ENCODE measurements around the gene ACSS3. TPM values are rescaled to one million over a fixed set of nuclear protein-coding genes. Genes with fewer than 3 reads are reported as not detected.
A peak's percentile ranks its signal among the peaks of the same experiment; 100 is the strongest.

ACSS3 gene
- polyA plus RNA-seq, 1 donor = 6.0 TPM

DNA sequence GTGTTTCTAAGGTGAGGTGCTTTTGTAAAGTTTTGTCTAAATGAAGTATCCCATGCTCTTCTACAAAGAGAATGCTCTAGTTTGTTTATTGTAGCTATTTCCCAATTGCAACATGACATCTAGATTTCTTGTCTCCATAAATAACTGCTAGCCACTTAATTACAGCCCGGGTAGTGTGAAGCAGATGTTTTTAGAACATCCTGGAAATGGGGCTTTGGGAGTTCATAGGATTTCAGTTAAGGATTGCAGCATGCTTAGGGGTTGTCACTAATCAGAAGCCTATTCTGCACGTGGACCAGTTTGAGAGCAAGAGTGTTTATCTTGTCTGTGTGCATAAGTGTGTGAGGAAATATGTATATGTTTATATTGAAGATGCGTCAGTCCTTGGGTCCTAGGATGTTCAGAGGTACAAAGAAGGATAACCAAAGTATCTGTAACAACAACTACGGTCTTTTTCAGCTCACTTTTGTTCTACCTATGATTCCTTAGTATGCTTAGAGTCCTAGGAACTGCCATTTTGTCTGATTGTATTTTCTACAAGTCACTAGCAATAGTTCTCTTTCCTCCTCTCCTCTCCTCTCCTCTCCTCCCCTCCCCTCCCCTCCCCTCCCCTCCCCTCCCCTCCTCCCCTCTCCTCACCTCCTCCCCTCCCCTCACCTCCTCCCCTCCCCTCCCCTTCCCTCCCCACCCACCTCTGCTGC, 135.3 kb downstream of the ACSS3 start:
- Histone ChIP-seq H3K36me3 (ENCODE audit: control insufficient read depth, insufficient read depth, low read length) (no peaks in the 10 kb centered on the region), H3K4me3 (ENCODE audit: low read length) (no peak overlapping the region), H3K4me1 (ENCODE audit: control insufficient read depth, insufficient read depth, low read length) (peaks cover 9% of the 10 kb centered on the region), H3K27me3 (ENCODE audit: control insufficient read depth, insufficient read depth, low read length) (no peaks in the 10 kb centered on the region), H3K9me3 (ENCODE audit: control insufficient read depth, low read depth, low read length) (no peaks in the 10 kb centered on the region), H3K27ac (ENCODE audit: low read length) (no peak overlapping the region)
- 90% methylated on average over 2 of the region's 4 CpGs for WGBS (ENCODE audit: insufficient coverage, low lambda C conversion rate)
- DNase-seq = no peak

GRCh38 chr12:81216739-81217138, 138.9 kb downstream of the ACSS3 start:
- Histone ChIP-seq H3K36me3 (ENCODE audit: control insufficient read depth, insufficient read depth, low read length) (no peaks in the 10 kb centered on the region), H3K27ac (ENCODE audit: low read length) (no peak overlapping the region), H3K4me3 (ENCODE audit: low read length) (no peak overlapping the region), H3K9me3 (ENCODE audit: control insufficient read depth, low read depth, low read length) (no peaks in the 10 kb centered on the region), H3K4me1 (ENCODE audit: control insufficient read depth, insufficient read depth, low read length) (no peaks in the 10 kb centered on the region), H3K27me3 (ENCODE audit: control insufficient read depth, insufficient read depth, low read length) (no peaks in the 10 kb centered on the region)
- no peak for DNase-seq
- no CpG with 5 or more reads among the region's 3 CpGs for WGBS (ENCODE audit: insufficient coverage, low lambda C conversion rate)

DNA sequence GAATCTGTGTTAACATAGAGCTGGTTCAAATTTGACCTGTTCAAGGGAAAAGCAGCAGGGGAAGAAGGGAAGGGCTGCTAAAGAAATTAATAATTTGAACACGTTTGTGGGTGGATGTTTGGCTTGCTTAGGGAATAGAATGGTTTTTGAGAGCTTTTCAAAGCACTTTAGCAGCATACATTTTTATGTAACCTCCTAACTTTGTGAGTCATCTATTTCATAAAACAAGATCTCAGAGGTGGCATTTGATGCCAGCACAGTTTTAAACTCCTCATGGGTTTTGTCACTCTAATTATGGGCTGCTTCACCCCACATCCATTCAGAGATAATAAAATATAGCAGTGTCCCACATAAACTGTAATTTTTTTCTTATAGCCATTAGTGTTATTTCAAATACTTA, 143.8 kb downstream of the ACSS3 start:
- Histone ChIP-seq H3K27ac (ENCODE audit: low read length) (no peak overlapping the region), H3K27me3 (ENCODE audit: control insufficient read depth, insufficient read depth, low read length) (no peaks in the 10 kb centered on the region), H3K4me1 (ENCODE audit: control insufficient read depth, insufficient read depth, low read length) (no peaks in the 10 kb centered on the region), H3K36me3 (ENCODE audit: control insufficient read depth, insufficient read depth, low read length) (no peaks in the 10 kb centered on the region), H3K9me3 (ENCODE audit: control insufficient read depth, low read depth, low read length) (no peaks in the 10 kb centered on the region), H3K4me3 (ENCODE audit: low read length) (no peak overlapping the region)
- WGBS (ENCODE audit: insufficient coverage, low lambda C conversion rate) = no CpG with 5 or more reads among the region's 1 CpG
- no peak for DNase-seq

DNA sequence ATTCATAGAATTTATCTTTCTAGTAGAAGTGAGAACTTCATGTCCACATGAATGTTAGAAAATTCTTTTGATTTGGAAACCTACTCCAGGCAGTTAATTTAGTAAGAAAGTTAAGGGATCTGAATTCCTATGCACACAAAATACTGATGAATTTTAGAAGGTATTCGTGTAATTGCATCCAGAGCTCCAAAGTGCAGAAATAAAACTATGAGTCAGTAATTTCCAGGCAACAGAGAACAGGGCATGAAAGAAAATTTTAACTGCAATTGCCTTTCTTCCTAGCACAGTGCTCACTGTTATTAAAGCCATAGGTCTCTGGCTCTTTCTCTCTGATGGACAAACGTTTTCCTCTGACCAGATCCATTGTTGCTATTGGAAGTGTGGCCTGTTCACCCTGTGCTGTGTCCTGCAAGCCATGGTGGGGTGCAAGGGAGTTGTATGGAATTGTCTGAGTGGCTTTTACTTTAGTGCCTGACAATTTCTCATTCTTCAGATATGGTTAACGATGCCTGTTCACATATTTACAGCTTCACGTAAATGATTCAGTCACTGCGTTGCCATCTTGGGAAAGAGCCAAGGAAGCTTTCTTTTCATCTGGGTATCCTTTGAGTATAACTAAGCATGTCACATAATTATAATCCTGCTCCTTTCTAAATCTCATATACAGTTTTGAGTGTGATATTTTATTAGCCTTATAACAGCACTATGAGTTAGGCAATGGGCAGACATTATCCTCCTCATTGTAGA, 145.1 kb downstream of the ACSS3 start:
- Histone ChIP-seq H3K36me3 (ENCODE audit: control insufficient read depth, insufficient read depth, low read length) (no peaks in the 10 kb centered on the region), H3K27me3 (ENCODE audit: control insufficient read depth, insufficient read depth, low read length) (no peaks in the 10 kb centered on the region), H3K27ac (ENCODE audit: low read length) (no peak overlapping the region), H3K4me3 (ENCODE audit: low read length) (no peak overlapping the region), H3K4me1 (ENCODE audit: control insufficient read depth, insufficient read depth, low read length) (no peaks in the 10 kb centered on the region), H3K9me3 (ENCODE audit: control insufficient read depth, low read depth, low read length) (no peaks in the 10 kb centered on the region)
- no peak for DNase-seq
- WGBS (ENCODE audit: insufficient coverage, low lambda C conversion rate) = 94% methylated on average over 4 of the region's 5 CpGs

DNA sequence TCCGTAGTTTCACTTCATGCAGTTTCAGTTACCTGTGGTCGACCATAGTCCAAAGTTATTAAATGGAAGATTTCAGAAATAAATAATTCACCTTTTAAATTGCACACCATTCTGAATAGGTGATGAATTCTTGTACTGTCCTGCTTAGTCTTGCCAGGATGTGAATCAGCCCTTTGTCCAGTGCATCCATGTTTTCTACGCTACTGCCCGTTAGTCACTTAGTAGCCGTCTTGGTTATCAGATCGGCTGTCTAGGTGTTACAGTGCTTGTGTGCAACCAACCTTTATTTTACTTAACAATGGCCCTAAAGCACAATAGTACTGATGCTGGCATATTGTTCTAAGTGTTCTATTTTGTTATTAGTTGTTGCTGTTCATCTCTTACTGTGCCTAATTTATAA, 146.7 kb downstream of the ACSS3 start:
- Histone ChIP-seq H3K27ac (ENCODE audit: low read length) (no peak overlapping the region), H3K4me1 (ENCODE audit: control insufficient read depth, insufficient read depth, low read length) (no peaks in the 10 kb centered on the region), H3K27me3 (ENCODE audit: control insufficient read depth, insufficient read depth, low read length) (no peaks in the 10 kb centered on the region), H3K4me3 (ENCODE audit: low read length) (no peak overlapping the region), H3K9me3 (ENCODE audit: control insufficient read depth, low read depth, low read length) (no peaks in the 10 kb centered on the region), H3K36me3 (ENCODE audit: control insufficient read depth, insufficient read depth, low read length) (no peaks in the 10 kb centered on the region)
- no peak for DNase-seq
- WGBS (ENCODE audit: insufficient coverage, low lambda C conversion rate) = no CpG with 5 or more reads among the region's 6 CpGs

- H3K27ac ChIP-seq (ENCODE audit: low read length) = no peak overlapping the region
- no peaks in the 10 kb centered on the region for H3K27me3 ChIP-seq (ENCODE audit: control insufficient read depth, insufficient read depth, low read length)
- H3K4me1 ChIP-seq (ENCODE audit: control insufficient read depth, insufficient read depth, low read length) = no peaks in the 10 kb centered on the region
- no peaks in the 10 kb centered on the region for H3K9me3 ChIP-seq (ENCODE audit: control insufficient read depth, low read depth, low read length)
- DNase-seq = no peak
- no CpG with 5 or more reads among the region's 5 CpGs for WGBS (ENCODE audit: insufficient coverage, low lambda C conversion rate)
- H3K4me3 ChIP-seq (ENCODE audit: low read length) = no peak overlapping the region
- H3K36me3 ChIP-seq (ENCODE audit: control insufficient read depth, insufficient read depth, low read length) = no peaks in the 10 kb centered on the region
Measured at GRCh38 chr12:81229759-81230158, 151.9 kb downstream of the ACSS3 start.

DNA sequence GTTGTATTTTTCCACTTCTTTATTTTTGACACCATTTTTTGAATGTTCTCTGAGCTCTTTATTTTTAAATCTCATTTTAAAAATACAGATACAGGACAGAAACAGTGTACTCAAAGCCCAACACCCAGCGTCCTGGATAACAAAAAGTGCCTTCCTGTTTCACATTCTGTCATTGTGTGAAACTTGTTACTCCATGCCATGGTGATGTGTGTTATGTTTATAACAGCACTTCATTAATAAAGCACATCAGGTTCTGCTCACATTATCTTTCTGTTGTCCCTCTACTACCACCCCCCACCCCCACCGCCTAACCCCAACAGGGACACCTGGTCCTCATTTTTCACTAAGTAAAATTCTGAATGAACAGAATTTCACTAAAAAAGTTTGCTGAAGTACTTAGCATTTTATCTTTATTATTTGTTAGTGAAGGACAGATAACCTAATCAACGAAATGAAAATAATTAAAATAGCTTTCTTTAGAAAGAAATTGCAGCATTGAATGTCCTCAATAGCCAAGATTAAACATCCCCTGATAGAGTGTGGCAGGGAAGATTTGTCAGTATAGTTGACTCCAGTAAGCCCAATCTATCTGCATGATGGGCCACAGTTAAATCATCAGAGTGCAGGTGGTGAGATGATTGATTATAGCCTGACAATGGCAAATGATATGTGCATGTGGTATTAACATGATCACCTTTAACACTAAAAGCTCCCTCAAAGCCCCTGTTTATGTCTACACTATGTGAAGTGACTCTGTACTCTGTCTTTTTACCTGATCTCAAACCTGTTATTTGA, 153.9 kb downstream of the ACSS3 start:
- WGBS (ENCODE audit: insufficient coverage, low lambda C conversion rate) = 60% methylated on average over 1 of the region's 3 CpGs
- no peak overlapping the region for H3K4me3 ChIP-seq (ENCODE audit: low read length)
- no peaks in the 10 kb centered on the region for H3K36me3 ChIP-seq (ENCODE audit: control insufficient read depth, insufficient read depth, low read length)
- no peaks in the 10 kb centered on the region for H3K27me3 ChIP-seq (ENCODE audit: control insufficient read depth, insufficient read depth, low read length)
- no peak for DNase-seq
- no peaks in the 10 kb centered on the region for H3K9me3 ChIP-seq (ENCODE audit: control insufficient read depth, low read depth, low read length)
- no peaks in the 10 kb centered on the region for H3K4me1 ChIP-seq (ENCODE audit: control insufficient read depth, insufficient read depth, low read length)
- H3K27ac ChIP-seq (ENCODE audit: low read length) = no peak overlapping the region

GRCh38 chr12:81245458-81245857, 167.6 kb downstream of the ACSS3 start:
- H3K9me3 ChIP-seq (ENCODE audit: control insufficient read depth, low read depth, low read length) = no peaks in the 10 kb centered on the region
- no peak for DNase-seq
- 63% methylated on average over 2 of the region's 2 CpGs for WGBS (ENCODE audit: insufficient coverage, low lambda C conversion rate)

GRCh38 chr12:81245907-81246570, 168.2 kb downstream of the ACSS3 start:
- no peaks in the 10 kb centered on the region for H3K9me3 ChIP-seq (ENCODE audit: control insufficient read depth, low read depth, low read length)
- no CpG with 5 or more reads among the region's 4 CpGs for WGBS (ENCODE audit: insufficient coverage, low lambda C conversion rate)
- no peaks in the 10 kb centered on the region for H3K36me3 ChIP-seq (ENCODE audit: control insufficient read depth, insufficient read depth, low read length)
- DNase-seq = peak in 1 of 2 donors; percentile 14
- no peaks in the 10 kb centered on the region for H3K4me1 ChIP-seq (ENCODE audit: control insufficient read depth, insufficient read depth, low read length)
- no peak overlapping the region for H3K4me3 ChIP-seq (ENCODE audit: low read length)
- H3K27me3 ChIP-seq (ENCODE audit: control insufficient read depth, insufficient read depth, low read length) = no peaks in the 10 kb centered on the region
- no peak overlapping the region for H3K27ac ChIP-seq (ENCODE audit: low read length)

More at GRCh38 chr12:81245458-81245857, 167.6 kb downstream of the ACSS3 start:
- no peaks in the 10 kb centered on the region for H3K4me1 ChIP-seq (ENCODE audit: control insufficient read depth, insufficient read depth, low read length)
- H3K4me3 ChIP-seq (ENCODE audit: low read length) = no peak overlapping the region
- H3K27me3 ChIP-seq (ENCODE audit: control insufficient read depth, insufficient read depth, low read length) = no peaks in the 10 kb centered on the region
- no peak overlapping the region for H3K27ac ChIP-seq (ENCODE audit: low read length)
- no peaks in the 10 kb centered on the region for H3K36me3 ChIP-seq (ENCODE audit: control insufficient read depth, insufficient read depth, low read length)

DNA sequence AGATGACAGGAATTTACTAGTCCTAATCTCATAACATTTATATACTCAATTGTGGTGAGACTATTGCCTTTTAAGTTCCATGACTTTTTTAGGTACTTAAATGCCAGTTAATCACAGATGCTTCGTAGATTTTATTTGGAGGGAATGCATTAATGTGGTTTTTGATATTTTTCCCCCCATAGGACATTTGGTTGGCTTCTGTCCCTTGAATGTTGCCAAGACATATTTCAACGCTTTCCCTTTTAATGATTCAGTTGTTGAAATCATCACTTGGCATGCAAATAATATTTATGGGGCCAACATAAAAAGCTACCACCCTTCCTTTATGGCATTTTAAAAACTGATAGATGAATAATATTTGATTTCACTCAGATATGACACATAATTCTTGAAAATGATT, 172.1 kb downstream of the ACSS3 start:
- Histone ChIP-seq H3K9me3 (ENCODE audit: control insufficient read depth, low read depth, low read length) (no peaks in the 10 kb centered on the region), H3K36me3 (ENCODE audit: control insufficient read depth, insufficient read depth, low read length) (no peaks in the 10 kb centered on the region), H3K27me3 (ENCODE audit: control insufficient read depth, insufficient read depth, low read length) (no peaks in the 10 kb centered on the region), H3K4me1 (ENCODE audit: control insufficient read depth, insufficient read depth, low read length) (no peaks in the 10 kb centered on the region), H3K4me3 (ENCODE audit: low read length) (no peak overlapping the region), H3K27ac (ENCODE audit: low read length) (no peak overlapping the region)
- 100% methylated on average over 1 of the region's 2 CpGs for whole genome bisulfite sequencing (ENCODE audit: insufficient coverage, low lambda C conversion rate)
- no peak for DNase-seq

Measured in large intestine (tissue), 3 donors.